ENCODE data around the gene PLEKHG4B.
"Not testable (repeated sequence)": the region's sequence is repeated elsewhere in the genome, so short reads cannot be mapped to it uniquely, and the experiment has no call there.

PLEKHG4B gene

GRCh38 chr5:192970-193831 lies 101.2 kb downstream of the PLEKHG4B start:
- in situ Hi-C loops (cut with MboI; ENCODE audit: low pct_unique_long_range_greater_than_20kb, low sequenced_read_pairs) = no loop called here
- no peak for DNase-seq

- in situ Hi-C loops (cut with MboI; ENCODE audit: low pct_unique_long_range_greater_than_20kb, low sequenced_read_pairs) = no loop called here
- DNase-seq = no peak
Measured at GRCh38 chr5:194102-194501, 102.1 kb downstream of the PLEKHG4B start.

DNA sequence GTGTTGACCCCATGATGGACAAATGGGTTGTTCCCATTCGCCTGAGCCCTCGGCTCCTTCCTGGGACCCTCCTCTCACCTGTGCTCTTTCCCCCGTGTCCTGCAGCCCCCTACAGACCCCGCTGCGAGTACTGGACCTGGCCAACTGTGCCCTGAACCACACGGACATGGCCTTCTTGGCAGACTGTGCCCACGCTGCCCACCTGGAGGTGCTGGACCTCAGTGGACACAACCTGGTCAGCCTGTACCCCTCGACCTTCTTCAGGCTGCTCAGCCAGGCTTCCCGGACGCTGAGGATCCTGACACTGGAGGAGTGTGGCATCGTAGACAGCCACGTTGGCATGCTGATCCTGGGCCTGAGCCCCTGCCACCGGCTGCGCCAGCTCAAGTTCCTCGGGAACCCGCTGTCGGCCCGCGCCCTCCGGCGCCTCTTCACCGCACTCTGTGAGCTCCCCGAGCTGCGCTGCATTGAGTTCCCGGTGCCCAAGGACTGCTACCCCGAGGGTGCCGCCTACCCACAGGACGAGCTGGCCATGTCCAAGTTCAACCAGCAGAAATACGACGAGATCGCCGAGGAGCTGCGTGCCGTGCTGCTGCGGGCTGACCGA lies 102.7 kb downstream of the PLEKHG4B start:
- in situ Hi-C loops (cut with MboI; ENCODE audit: low pct_unique_long_range_greater_than_20kb, low sequenced_read_pairs) = no loop called here
- DNase-seq = no peak

DNA sequence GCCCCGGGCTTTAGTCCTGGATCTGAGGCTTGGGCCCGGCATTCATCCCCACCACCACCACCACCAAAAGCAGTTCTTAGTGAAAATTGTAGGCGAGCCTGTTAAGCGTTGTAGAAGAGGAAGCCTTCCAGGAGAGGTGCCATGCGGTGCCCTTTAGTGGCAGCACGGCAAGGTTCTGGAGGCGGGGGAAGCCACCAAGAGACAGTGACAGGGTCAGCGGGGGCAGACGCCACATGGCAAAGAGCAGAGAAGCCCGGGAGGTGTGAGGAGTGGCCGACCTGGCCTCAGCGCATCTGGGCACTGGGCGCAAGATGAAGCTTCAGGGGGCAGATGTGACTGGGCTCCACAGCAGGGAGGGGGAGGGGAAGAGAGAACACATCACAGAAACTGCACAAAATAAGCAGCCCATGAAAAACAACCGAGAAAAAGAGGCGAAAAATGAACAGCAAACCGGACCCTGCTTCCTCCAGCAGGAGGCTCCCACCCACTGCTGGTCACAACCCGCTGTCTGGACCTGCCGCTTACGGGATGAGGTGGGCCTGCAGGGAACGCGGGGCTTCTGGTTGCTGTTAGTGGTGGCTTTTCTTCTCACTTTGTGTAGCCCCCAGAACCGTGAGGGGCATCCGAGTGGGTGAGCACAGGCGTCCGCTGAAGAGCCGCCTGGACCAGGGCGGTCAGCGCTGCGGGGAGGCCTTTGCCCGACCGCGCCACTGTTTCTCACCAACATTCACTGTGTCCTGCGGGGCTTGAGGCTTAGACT lies 103.6 kb downstream of the PLEKHG4B start:
- in situ Hi-C loops (cut with MboI; ENCODE audit: low pct_unique_long_range_greater_than_20kb, low sequenced_read_pairs) = no loop called here
- no peak for DNase-seq

GRCh38 chr5:196350-196749 lies 104.4 kb downstream of the PLEKHG4B start:
- in situ Hi-C loops (cut with MboI; ENCODE audit: low pct_unique_long_range_greater_than_20kb, low sequenced_read_pairs) = no loop called here

GRCh38 chr5:197031-197430 lies 105.1 kb downstream of the PLEKHG4B start:
- in situ Hi-C loops (cut with MboI; ENCODE audit: low pct_unique_long_range_greater_than_20kb, low sequenced_read_pairs); DNase-seq: not testable (repeated sequence)

More at GRCh38 chr5:196350-196749, 104.4 kb downstream of the PLEKHG4B start:
- DNase-seq = no peak

- DNase-seq = no peak
- in situ Hi-C loops (cut with MboI; ENCODE audit: low pct_unique_long_range_greater_than_20kb, low sequenced_read_pairs) = no loop called here
Measured at GRCh38 chr5:197892-198489, 106.0 kb downstream of the PLEKHG4B start.

DNA sequence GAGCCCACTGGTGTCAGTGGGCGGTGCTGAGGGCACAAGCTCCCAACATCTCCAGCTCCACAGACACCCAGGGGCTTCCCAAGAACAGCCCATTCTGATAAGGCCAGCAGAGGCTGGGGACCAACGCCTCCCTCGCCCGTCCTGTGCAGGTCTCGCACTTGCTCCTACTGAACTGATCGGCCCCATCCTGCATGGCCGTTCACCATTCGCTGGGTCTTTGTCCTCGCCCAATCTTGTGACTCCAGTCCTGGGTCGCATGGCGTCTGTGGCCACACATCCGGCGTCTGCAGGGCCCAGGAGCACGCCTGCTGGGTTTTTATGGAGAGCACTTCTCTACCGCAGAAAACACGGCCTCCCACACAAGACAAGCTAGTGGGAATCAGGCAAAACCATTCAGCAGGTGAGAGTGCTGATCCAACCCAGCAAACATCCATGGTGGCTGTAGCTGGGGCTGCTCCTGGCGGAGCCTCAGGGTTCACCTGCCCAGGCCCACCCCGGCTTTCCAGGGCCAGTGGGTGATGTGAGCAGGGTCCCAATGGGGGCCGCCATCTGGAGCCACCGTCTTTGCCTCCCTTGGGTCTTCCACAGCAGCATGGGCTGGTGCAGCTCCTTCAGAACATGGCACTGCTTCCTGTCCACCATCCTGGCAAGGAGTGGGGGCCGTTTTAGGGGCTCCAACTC lies 106.7 kb downstream of the PLEKHG4B start:
- in situ Hi-C loops (cut with MboI; ENCODE audit: low pct_unique_long_range_greater_than_20kb, low sequenced_read_pairs) = no loop called here
- no peak for DNase-seq

GRCh38 chr5:199197-199949 lies 107.4 kb downstream of the PLEKHG4B start:
- in situ Hi-C loops (cut with MboI; ENCODE audit: low pct_unique_long_range_greater_than_20kb, low sequenced_read_pairs) = no loop called here
- DNase-seq = no peak

DNA sequence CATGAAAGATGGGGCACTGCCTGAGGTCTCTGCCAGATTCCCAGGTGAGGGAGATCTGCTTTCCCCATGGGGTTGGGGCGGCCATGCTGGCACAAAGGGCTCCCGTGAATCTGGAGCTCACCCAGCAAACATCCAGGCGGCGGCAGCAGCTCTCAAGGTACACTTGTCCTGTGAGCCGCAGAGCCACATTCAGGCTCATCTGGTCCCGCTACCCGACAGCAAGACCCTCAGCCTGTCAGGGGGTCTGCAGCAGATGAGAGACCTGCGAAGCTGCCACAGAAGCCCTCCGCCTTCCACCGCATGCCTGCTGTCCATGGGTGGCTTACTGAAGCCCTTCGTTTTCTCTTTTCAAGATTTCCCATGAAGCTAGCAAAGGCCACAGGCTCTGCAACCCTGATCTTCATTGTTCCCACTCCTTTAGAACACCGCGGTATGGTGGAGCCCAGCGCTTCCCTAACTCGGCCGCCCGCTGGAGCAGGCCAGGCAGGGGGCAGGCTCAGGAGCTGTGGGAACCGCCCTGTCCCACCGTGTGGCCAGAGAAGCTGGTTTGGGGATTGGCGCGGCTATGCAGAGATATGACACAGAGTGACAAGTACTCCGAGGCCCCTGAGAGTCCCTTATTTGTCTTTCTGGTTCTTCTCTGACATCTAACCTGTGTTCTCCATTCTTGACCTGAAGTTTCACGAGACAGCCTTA lies 108.1 kb downstream of the PLEKHG4B start:
- no peak for DNase-seq
- in situ Hi-C loops (cut with MboI; ENCODE audit: low pct_unique_long_range_greater_than_20kb, low sequenced_read_pairs) = no loop called here

GRCh38 chr5:200985-201384 lies 109.0 kb downstream of the PLEKHG4B start:
- no peak for DNase-seq
- in situ Hi-C loops (cut with MboI; ENCODE audit: low pct_unique_long_range_greater_than_20kb, low sequenced_read_pairs) = no loop called here

- no peak for DNase-seq
- in situ Hi-C loops (cut with MboI; ENCODE audit: low pct_unique_long_range_greater_than_20kb, low sequenced_read_pairs) = no loop called here
Measured at GRCh38 chr5:201672-202071, 109.7 kb downstream of the PLEKHG4B start.

- no peak for DNase-seq
- in situ Hi-C loops (cut with MboI; ENCODE audit: low pct_unique_long_range_greater_than_20kb, low sequenced_read_pairs) = no loop called here
Measured at GRCh38 chr5:203246-203930, 111.4 kb downstream of the PLEKHG4B start.

DNA sequence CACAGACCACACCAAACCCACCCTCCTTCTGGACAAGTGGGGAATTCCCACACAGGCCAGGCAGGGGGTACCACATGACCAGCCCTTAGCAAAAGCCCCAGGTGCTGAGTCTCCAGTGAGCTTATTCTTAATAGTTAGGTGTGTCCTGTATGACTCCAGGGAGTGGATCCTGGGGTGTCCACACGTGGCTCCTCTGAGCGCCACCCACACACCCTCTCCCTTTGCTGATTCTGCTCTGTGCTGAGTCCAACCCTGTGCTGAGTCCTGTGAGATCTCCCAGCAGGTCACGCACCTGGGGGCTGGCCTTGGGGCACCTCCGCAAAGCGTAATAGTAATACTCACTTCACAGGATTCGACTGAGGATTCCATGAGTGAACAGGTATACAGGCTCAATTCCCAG lies 112.0 kb downstream of the PLEKHG4B start:
- DNase-seq = no peak
- in situ Hi-C loops (cut with MboI; ENCODE audit: low pct_unique_long_range_greater_than_20kb, low sequenced_read_pairs) = no loop called here

DNA sequence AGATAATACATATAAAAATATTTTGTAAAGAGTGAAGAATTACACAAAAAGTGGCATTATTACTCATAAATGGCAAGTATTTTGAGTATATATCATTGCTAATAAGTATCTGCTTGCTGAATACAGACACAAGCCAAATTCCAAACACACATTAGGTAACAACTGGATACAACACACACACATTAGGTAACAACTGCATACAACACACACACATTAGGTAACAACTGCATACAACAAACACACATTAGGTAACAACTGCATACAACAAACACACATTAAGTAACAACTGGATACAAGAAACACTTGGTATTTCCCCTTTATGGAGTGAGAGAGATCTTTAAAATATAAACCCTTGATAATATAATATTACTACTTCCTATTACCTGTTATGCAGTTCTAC lies 112.5 kb downstream of the PLEKHG4B start:
- in situ Hi-C loops (cut with MboI; ENCODE audit: low pct_unique_long_range_greater_than_20kb, low sequenced_read_pairs) = no loop called here
- DNase-seq = no peak

- no peak for DNase-seq
- in situ Hi-C loops (cut with MboI; ENCODE audit: low pct_unique_long_range_greater_than_20kb, low sequenced_read_pairs) = no loop called here
Measured at GRCh38 chr5:204966-205670, 113.2 kb downstream of the PLEKHG4B start.

DNA sequence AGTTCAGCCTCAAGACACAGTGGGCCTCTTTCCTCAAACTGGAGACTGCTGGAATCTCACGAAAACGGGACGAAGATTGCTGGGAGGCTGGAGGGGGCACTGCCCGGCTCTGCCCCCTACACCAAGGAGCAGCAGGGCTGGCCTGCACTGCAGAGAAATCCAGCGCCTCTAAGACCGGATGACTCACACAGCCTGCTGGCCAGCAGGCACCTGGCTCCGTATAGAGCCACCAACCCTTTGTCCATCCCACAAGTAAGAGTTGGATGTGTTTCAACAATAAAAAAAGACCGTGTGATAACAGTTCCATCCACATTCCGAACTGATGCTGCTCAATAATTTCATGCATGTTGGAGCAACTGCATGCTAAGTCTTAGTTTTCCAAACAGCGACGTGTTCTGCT lies 114.4 kb downstream of the PLEKHG4B start:
- in situ Hi-C loops (cut with MboI; ENCODE audit: low pct_unique_long_range_greater_than_20kb, low sequenced_read_pairs) = no loop called here
- DNase-seq = no peak

Measured in KBM-7 (cell line).